K562 (cell line): ENCODE results near the gene BLVRA. TPM values are rescaled to one million over a fixed set of nuclear protein-coding genes. Genes with fewer than 3 reads are reported as not detected.

Source experiments
- ESRRA ChIP-seq: fragments of 450-650 bp; IDR thresholded peaks from 2 replicates; pipeline ENCODE4 v1.6.1; 2014; ENCODE audit warnings: low read depth, mild to moderate bottlenecking, moderate library complexity, borderline replicate concordance
- HEY1 ChIP-seq: fragments of 250-450 bp; sonication (Bioruptor Pico); IDR thresholded peaks from 2 replicates; pipeline ENCODE4 v1.5.0; 2020; ENCODE audit warnings: mild to moderate bottlenecking, moderate library complexity, borderline replicate concordance
- NUFIP1 ChIP-seq: fragments of 450-650 bp; IDR thresholded peaks from 2 replicates; pipeline ENCODE4 v1.6.1; 2018; ENCODE audit not compliant: partially characterized antibody
- PPARD ChIP-seq: fragments of 250-450 bp; sonication (Bioruptor Pico); IDR thresholded peaks from 2 replicates; pipeline ENCODE4 v1.8.0; 2022; ENCODE audit warnings: inconsistent platforms, mild to moderate bottlenecking, moderate library complexity
- TBL1XR1 ChIP-seq, 2 experiments: IDR thresholded peaks; 2 replicates each; pipeline ENCODE4 v1.6.1; 2012; ENCODE audit warnings: improper control_type of control experiment in 2 of 2, low read length in 2 of 2, mild to moderate bottlenecking in 1 of 2
- TGIF2 ChIP-seq: sonication (generic); formaldehyde crosslinking; IDR thresholded peaks from 2 replicates; pipeline ENCODE4 v1.8.1; 2022; ENCODE audit warnings: mild to moderate bottlenecking, missing genetic modification reagents, moderate library complexity
- ZBED1 ChIP-seq: IDR thresholded peaks from 2 replicates; pipeline ENCODE4 v1.6.1; 2014
- polyA plus RNA-seq, 8 experiments: library from polyadenylated mRNA; depleted of rRNA in 4 of 8; stranded (reverse) in 5 of 8; unstranded in 3 of 8; fragments of >200 nt; fragmentation: Nextera tagmentation in 2 of 8; fragmentation: Illumina TruSeq in 1 of 8; extraction: Ambion mirVana in 2 of 8; extraction: Trizol in 1 of 8; gene quantifications; 2 replicates each; pipeline versions ENCODE4 v1.2.1 to v1.2.3, GENCODE V29; 2011 to 2014; ENCODE audit warnings: inconsistent platforms in 1 of 8, missing spikeins in 1 of 8
- total RNA-seq, 7 experiments: library from RNA; depleted of rRNA in 6 of 7; stranded (reverse); fragments of >200 nt in 6 of 7; fragmentation: Illumina TruSeq in 2 of 7; extraction: Trizol in 2 of 7; gene quantifications; 2 replicates each; pipeline versions ENCODE4 v1.2.1 to v1.2.3, GENCODE V29; 2011 to 2021; ENCODE audit warnings: low replicate concordance in 1 of 7
- TF ChIP-seq, protein P1 (sequence below): fragments of 450-650 bp; IDR thresholded peaks from 2 replicates; pipeline ENCODE4 v1.6.1; 2016; ENCODE audit warnings: mild to moderate bottlenecking, moderate library complexity
- TF ChIP-seq, protein P2 (sequence below): fragments of 250-450 bp; sonication (Bioruptor Pico); IDR thresholded peaks from 2 replicates; pipeline ENCODE4 v1.8.0; 2022; ENCODE audit warnings: inconsistent platforms
- TF ChIP-seq, protein P3 (sequence below): fragments of 450-650 bp; formaldehyde crosslinking; IDR thresholded peaks from 2 replicates; pipeline ENCODE4 v1.4.0; 2020; ENCODE audit warnings: mild to moderate bottlenecking, moderate library complexity
- TF ChIP-seq, protein P4 (sequence below): fragments of 450-650 bp; formaldehyde crosslinking; conservative IDR thresholded peaks from 2 replicates; pipeline ENCODE4 v1.4.0; 2022; ENCODE audit warnings: mild to moderate bottlenecking, missing genetic modification characterization

Gene BLVRA
- total and polyA plus RNA-seq, 9 of the 15 experiments (the other 6 are each of a cell fraction or from before 2014, with no cell fraction given) = 48.5 to 147 (median 61.5) TPM

DNA sequence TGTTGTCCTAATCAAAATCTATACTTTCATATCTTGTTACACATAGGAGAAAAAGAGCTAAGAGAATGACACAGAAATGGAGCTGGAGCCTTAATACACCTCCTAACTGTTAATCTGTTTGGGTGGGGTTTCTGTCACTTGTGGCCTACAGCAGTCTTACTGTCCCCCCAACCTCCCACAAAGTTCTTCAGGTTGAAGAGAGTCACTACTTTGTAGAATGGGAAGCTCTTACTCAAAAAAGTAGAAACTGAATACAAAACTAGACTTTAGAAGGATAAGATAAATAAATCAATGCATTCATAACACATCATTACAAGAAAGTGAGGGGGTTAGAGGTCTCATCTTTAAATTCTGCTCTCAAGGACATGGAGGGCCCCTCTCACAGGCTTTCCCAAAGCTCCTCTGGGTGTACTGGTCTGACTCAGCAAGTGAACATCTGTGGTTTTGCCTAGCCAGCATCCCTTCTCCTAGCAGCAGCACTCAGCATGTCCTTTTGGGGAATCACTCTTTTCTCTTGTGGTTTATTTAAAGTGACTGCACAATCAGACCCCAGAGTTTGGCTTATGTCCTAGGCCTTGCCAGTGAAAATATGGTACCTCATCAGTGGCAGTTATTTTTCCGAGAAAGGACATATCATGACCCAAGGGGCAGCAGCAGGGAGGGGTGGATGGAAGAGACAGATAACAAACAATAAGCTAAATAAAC is 2.0 kb upstream of the BLVRA start (continued):
- TF ChIP-seq, protein P1, sequence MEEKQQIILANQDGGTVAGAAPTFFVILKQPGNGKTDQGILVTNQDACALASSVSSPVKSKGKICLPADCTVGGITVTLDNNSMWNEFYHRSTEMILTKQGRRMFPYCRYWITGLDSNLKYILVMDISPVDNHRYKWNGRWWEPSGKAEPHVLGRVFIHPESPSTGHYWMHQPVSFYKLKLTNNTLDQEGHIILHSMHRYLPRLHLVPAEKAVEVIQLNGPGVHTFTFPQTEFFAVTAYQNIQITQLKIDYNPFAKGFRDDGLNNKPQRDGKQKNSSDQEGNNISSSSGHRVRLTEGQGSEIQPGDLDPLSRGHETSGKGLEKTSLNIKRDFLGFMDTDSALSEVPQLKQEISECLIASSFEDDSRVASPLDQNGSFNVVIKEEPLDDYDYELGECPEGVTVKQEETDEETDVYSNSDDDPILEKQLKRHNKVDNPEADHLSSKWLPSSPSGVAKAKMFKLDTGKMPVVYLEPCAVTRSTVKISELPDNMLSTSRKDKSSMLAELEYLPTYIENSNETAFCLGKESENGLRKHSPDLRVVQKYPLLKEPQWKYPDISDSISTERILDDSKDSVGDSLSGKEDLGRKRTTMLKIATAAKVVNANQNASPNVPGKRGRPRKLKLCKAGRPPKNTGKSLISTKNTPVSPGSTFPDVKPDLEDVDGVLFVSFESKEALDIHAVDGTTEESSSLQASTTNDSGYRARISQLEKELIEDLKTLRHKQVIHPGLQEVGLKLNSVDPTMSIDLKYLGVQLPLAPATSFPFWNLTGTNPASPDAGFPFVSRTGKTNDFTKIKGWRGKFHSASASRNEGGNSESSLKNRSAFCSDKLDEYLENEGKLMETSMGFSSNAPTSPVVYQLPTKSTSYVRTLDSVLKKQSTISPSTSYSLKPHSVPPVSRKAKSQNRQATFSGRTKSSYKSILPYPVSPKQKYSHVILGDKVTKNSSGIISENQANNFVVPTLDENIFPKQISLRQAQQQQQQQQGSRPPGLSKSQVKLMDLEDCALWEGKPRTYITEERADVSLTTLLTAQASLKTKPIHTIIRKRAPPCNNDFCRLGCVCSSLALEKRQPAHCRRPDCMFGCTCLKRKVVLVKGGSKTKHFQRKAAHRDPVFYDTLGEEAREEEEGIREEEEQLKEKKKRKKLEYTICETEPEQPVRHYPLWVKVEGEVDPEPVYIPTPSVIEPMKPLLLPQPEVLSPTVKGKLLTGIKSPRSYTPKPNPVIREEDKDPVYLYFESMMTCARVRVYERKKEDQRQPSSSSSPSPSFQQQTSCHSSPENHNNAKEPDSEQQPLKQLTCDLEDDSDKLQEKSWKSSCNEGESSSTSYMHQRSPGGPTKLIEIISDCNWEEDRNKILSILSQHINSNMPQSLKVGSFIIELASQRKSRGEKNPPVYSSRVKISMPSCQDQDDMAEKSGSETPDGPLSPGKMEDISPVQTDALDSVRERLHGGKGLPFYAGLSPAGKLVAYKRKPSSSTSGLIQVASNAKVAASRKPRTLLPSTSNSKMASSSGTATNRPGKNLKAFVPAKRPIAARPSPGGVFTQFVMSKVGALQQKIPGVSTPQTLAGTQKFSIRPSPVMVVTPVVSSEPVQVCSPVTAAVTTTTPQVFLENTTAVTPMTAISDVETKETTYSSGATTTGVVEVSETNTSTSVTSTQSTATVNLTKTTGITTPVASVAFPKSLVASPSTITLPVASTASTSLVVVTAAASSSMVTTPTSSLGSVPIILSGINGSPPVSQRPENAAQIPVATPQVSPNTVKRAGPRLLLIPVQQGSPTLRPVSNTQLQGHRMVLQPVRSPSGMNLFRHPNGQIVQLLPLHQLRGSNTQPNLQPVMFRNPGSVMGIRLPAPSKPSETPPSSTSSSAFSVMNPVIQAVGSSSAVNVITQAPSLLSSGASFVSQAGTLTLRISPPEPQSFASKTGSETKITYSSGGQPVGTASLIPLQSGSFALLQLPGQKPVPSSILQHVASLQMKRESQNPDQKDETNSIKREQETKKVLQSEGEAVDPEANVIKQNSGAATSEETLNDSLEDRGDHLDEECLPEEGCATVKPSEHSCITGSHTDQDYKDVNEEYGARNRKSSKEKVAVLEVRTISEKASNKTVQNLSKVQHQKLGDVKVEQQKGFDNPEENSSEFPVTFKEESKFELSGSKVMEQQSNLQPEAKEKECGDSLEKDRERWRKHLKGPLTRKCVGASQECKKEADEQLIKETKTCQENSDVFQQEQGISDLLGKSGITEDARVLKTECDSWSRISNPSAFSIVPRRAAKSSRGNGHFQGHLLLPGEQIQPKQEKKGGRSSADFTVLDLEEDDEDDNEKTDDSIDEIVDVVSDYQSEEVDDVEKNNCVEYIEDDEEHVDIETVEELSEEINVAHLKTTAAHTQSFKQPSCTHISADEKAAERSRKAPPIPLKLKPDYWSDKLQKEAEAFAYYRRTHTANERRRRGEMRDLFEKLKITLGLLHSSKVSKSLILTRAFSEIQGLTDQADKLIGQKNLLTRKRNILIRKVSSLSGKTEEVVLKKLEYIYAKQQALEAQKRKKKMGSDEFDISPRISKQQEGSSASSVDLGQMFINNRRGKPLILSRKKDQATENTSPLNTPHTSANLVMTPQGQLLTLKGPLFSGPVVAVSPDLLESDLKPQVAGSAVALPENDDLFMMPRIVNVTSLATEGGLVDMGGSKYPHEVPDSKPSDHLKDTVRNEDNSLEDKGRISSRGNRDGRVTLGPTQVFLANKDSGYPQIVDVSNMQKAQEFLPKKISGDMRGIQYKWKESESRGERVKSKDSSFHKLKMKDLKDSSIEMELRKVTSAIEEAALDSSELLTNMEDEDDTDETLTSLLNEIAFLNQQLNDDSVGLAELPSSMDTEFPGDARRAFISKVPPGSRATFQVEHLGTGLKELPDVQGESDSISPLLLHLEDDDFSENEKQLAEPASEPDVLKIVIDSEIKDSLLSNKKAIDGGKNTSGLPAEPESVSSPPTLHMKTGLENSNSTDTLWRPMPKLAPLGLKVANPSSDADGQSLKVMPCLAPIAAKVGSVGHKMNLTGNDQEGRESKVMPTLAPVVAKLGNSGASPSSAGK = no peak
- TF ChIP-seq HEY1 (CRISPR knock-in tag) (no peak), TGIF2 (CRISPR knock-in tag) (no peak), NUFIP1 (no peak), ZBED1 (no peak), ESRRA (peak; percentile 81), TBL1XR1 (IDR thresholded peaks at IDR 0.05; ENCODE audit: low read length in 2 of 2) (peak in 1 of 2 experiments; percentile 59; a peak in 1 of 4 replicates), PPARD (CRISPR knock-in tag) (no peak)
- TF ChIP-seq, protein P2, sequence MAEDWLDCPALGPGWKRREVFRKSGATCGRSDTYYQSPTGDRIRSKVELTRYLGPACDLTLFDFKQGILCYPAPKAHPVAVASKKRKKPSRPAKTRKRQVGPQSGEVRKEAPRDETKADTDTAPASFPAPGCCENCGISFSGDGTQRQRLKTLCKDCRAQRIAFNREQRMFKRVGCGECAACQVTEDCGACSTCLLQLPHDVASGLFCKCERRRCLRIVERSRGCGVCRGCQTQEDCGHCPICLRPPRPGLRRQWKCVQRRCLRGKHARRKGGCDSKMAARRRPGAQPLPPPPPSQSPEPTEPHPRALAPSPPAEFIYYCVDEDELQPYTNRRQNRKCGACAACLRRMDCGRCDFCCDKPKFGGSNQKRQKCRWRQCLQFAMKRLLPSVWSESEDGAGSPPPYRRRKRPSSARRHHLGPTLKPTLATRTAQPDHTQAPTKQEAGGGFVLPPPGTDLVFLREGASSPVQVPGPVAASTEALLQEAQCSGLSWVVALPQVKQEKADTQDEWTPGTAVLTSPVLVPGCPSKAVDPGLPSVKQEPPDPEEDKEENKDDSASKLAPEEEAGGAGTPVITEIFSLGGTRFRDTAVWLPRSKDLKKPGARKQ = no peak
- TF ChIP-seq, protein P3, sequence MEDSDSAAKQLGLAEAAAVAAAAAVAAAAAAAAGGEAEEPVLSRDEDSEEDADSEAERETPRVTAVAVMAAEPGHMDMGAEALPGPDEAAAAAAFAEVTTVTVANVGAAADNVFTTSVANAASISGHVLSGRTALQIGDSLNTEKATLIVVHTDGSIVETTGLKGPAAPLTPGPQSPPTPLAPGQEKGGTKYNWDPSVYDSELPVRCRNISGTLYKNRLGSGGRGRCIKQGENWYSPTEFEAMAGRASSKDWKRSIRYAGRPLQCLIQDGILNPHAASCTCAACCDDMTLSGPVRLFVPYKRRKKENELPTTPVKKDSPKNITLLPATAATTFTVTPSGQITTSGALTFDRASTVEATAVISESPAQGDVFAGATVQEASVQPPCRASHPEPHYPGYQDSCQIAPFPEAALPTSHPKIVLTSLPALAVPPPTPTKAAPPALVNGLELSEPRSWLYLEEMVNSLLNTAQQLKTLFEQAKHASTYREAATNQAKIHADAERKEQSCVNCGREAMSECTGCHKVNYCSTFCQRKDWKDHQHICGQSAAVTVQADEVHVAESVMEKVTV = no peak
- TF ChIP-seq, protein P4, sequence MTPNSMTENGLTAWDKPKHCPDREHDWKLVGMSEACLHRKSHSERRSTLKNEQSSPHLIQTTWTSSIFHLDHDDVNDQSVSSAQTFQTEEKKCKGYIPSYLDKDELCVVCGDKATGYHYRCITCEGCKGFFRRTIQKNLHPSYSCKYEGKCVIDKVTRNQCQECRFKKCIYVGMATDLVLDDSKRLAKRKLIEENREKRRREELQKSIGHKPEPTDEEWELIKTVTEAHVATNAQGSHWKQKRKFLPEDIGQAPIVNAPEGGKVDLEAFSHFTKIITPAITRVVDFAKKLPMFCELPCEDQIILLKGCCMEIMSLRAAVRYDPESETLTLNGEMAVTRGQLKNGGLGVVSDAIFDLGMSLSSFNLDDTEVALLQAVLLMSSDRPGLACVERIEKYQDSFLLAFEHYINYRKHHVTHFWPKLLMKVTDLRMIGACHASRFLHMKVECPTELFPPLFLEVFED = no peak
